GM19438 (cell line): ENCODE results near the gene C19orf73.

Experiments used
- ATAC-seq: cut with Tn5 transposase; IDR thresholded peaks from one replicate; pipeline ENCODE4 v1.9.1; 2021; ENCODE audit warnings: low read depth; ENCODE audit not compliant: unreplicated experiment

The C19orf73 gene

GRCh38 chr19:49071860-49072547 lies 46.9 kb downstream of the C19orf73 start:
- no peak for ATAC-seq

DNA sequence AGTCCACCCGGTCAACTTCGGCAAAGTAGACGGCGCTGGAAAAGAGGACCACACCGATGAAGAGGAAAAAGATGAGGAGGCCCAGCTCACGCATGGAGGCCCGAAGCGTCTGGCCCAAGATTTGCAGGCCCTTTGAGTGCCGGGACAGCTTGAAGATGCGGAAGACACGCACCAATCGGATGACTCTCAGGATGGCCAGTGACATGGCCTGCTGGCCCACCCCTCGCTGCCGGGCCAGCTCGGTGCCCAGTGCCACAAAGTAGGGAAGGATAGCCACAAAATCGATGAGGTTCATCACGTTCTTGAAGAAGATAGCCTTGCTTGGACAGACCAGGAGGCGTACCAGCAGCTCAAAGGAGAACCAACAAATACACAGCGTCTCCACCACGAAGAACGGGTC lies 48.5 kb downstream of the C19orf73 start:
- no peak for ATAC-seq

- no peak for ATAC-seq
Observed at GRCh38 chr19:49069026-49069425, 49.9 kb downstream of the C19orf73 start.
